ENCODE measurements around the gene ZNF853.
A peak's percentile ranks its signal among the peaks of the same experiment; 100 is the strongest.
"Not testable (repeated sequence)": the region's sequence is repeated elsewhere in the genome, so short reads cannot be mapped to it uniquely, and the experiment has no call there.

Gene ZNF853

GRCh38 chr7:6585746-6586432 lies 29.5 kb upstream of the ZNF853 start:
- not testable (repeated sequence) for H3K27me3 ChIP-seq (ENCODE audit: control insufficient read depth, insufficient read depth, low read length); H3K9ac ChIP-seq (ENCODE audit: low read length); H3K4me3 ChIP-seq (ENCODE audit: low read length); H3K27ac ChIP-seq (ENCODE audit: low read depth, low read length); H3K4me1 ChIP-seq (ENCODE audit: control insufficient read depth, insufficient read depth, low read length)
- H3K36me3 ChIP-seq (ENCODE audit: control insufficient read depth, insufficient read depth, low read length) = peaks cover 17% of the 10 kb centered on the region

DNA sequence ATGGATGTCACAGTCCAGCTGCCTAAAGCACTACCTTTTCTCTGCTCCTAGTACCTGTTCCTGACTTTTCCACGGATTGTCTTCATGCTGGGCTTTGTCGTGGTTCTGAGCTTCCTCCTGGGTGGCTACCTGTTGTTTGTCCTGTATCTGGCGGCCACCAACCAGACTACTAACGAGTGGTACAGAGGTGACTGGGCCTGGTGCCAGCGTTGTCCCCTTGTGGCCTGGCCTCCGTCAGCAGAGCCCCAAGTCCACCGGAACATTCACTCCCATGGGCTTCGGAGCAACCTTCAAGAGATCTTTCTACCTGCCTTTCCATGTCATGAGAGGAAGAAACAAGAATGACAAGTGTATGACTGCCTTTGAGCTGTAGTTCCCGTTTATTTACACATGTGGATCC lies 26.8 kb upstream of the ZNF853 start:
- no peak overlapping the region for H3K4me3 ChIP-seq (ENCODE audit: low read length)
- peaks cover 7% of the 10 kb centered on the region for H3K4me1 ChIP-seq (ENCODE audit: control insufficient read depth, insufficient read depth, low read length)
- H3K36me3 ChIP-seq (ENCODE audit: control insufficient read depth, insufficient read depth, low read length) = peaks cover 12% of the 10 kb centered on the region
- no peak overlapping the region for H3K27ac ChIP-seq (ENCODE audit: low read depth, low read length)
- no peaks in the 10 kb centered on the region for H3K27me3 ChIP-seq (ENCODE audit: control insufficient read depth, insufficient read depth, low read length)
- no peak overlapping the region for H3K9ac ChIP-seq (ENCODE audit: low read length)

- H3K27me3 ChIP-seq (ENCODE audit: control insufficient read depth, insufficient read depth, low read length) = no peaks in the 10 kb centered on the region
- no peak overlapping the region for H3K9ac ChIP-seq (ENCODE audit: low read length)
- peaks cover 16% of the 10 kb centered on the region for H3K36me3 ChIP-seq (ENCODE audit: control insufficient read depth, insufficient read depth, low read length)
- H3K27ac ChIP-seq (ENCODE audit: low read depth, low read length) = peak overlapping the region; percentile 32
- peaks cover 7% of the 10 kb centered on the region for H3K4me1 ChIP-seq (ENCODE audit: control insufficient read depth, insufficient read depth, low read length)
- H3K4me3 ChIP-seq (ENCODE audit: low read length) = peak overlapping the region; percentile 59
Observed at GRCh38 chr7:6589151-6589828, 26.1 kb upstream of the ZNF853 start.

GRCh38 chr7:6589829-6590644 lies 25.4 kb upstream of the ZNF853 start, which contains the start of gene INTS15:
Gene INTS15, plus strand, starts transcription at chr7:6590021. Its CDS starts 263 bp downstream, at chr7:6590284.
- H3K36me3 ChIP-seq (ENCODE audit: control insufficient read depth, insufficient read depth, low read length) = peaks cover 14% of the 10 kb centered on the region
- peak within 1 kb of the TSS; percentile 72 for H3K27ac ChIP-seq (ENCODE audit: low read depth, low read length)
- H3K4me3 ChIP-seq (ENCODE audit: low read length) = peak within 1 kb of the TSS; percentile 98
- H3K9ac ChIP-seq (ENCODE audit: low read length) = peak within 1 kb of the TSS; percentile 49
- H3K4me1 ChIP-seq (ENCODE audit: control insufficient read depth, insufficient read depth, low read length) = peaks cover 7% of the 10 kb centered on the region
- H3K27me3 ChIP-seq (ENCODE audit: control insufficient read depth, insufficient read depth, low read length) = no peaks in the 10 kb centered on the region

GRCh38 chr7:6590645-6591110 lies 24.7 kb upstream of the ZNF853 start:
- Histone ChIP-seq H3K4me1 (ENCODE audit: control insufficient read depth, insufficient read depth, low read length) (peaks cover 7% of the 10 kb centered on the region), H3K36me3 (ENCODE audit: control insufficient read depth, insufficient read depth, low read length) (peaks cover 19% of the 10 kb centered on the region), H3K9ac (ENCODE audit: low read length) (peak overlapping the region; percentile 49), H3K27ac (ENCODE audit: low read depth, low read length) (peak overlapping the region; percentile 72), H3K27me3 (ENCODE audit: control insufficient read depth, insufficient read depth, low read length) (no peaks in the 10 kb centered on the region), H3K4me3 (ENCODE audit: low read length) (peak overlapping the region; percentile 98)

DNA sequence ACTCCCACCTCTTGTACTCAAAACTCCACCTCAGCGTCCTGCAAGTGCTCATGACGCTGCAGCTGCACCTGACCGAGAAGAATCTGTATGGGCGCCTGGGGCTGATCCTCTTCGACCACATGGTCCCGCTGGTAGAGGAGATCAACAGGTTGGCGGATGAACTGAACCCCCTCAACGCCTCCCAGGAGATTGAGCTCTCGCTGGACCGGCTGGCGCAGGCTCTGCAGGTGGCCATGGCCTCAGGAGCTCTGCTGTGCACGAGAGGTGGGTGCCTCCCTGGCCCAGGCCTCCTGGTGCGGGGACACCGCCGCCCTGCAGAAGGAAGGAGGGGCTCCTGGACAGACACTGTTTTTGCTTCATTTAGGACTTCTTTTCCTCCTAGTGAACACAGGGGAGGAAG lies 15.3 kb upstream of the ZNF853 start:
- Histone ChIP-seq H3K4me1 (ENCODE audit: control insufficient read depth, insufficient read depth, low read length) (no peaks in the 10 kb centered on the region), H3K9ac (ENCODE audit: low read length) (no peak overlapping the region), H3K27ac (ENCODE audit: low read depth, low read length) (no peak overlapping the region), H3K27me3 (ENCODE audit: control insufficient read depth, insufficient read depth, low read length) (no peaks in the 10 kb centered on the region), H3K4me3 (ENCODE audit: low read length) (no peak overlapping the region), H3K36me3 (ENCODE audit: control insufficient read depth, insufficient read depth, low read length) (peaks cover 39% of the 10 kb centered on the region)

GRCh38 chr7:6604458-6604857 lies 11.0 kb upstream of the ZNF853 start:
- H3K27me3 ChIP-seq (ENCODE audit: control insufficient read depth, insufficient read depth, low read length) = no peaks in the 10 kb centered on the region
- H3K27ac ChIP-seq (ENCODE audit: low read depth, low read length) = no peak overlapping the region
- peaks cover 17% of the 10 kb centered on the region for H3K36me3 ChIP-seq (ENCODE audit: control insufficient read depth, insufficient read depth, low read length)
- H3K4me1 ChIP-seq (ENCODE audit: control insufficient read depth, insufficient read depth, low read length) = no peaks in the 10 kb centered on the region
- H3K4me3 ChIP-seq (ENCODE audit: low read length) = no peak overlapping the region
- H3K9ac ChIP-seq (ENCODE audit: low read length) = no peak overlapping the region

DNA sequence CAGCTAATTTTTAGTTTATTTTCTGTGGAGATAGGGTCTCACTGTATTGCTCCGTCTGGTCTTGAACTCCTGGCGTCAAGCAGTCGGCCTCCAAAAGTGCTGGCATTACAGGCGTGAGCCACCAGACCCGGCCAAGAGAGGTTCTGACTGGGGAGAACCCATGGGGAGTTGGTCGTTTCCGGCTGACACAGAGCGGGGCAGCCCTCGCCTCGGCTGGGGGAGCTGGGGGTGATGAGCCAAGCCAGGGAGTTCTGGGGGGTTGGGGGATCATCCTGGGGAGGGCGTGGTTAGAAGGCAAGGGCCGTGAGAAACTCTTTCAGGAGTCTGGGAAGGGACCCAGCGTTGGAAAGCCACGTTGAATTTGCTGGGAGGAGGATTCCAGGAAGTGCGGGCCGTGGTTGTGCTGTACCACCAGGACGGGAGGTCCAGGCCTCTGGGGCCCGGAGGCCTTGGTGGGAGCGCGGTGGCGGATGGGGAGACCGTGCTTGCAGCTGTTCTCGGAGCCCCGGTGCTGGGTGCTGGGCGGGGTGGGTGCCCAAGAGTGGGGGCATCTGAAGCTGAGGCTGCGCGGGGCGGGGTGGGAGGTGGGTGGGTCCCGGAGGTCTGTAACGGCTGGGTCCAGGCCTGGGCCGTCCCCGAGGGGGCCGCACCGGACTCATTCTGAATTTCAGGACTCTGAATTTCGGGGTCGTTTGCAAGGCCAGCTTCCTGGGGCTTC lies 8.4 kb upstream of the ZNF853 start:
- Histone ChIP-seq H3K4me1 (ENCODE audit: control insufficient read depth, insufficient read depth, low read length) (no peaks in the 10 kb centered on the region), H3K36me3 (ENCODE audit: control insufficient read depth, insufficient read depth, low read length) (peaks cover 8% of the 10 kb centered on the region)

GRCh38 chr7:6607651-6608051 lies 7.8 kb upstream of the ZNF853 start:
- no peaks in the 10 kb centered on the region for H3K4me1 ChIP-seq (ENCODE audit: control insufficient read depth, insufficient read depth, low read length)
- H3K27me3 ChIP-seq (ENCODE audit: control insufficient read depth, insufficient read depth, low read length) = no peaks in the 10 kb centered on the region
- H3K27ac ChIP-seq (ENCODE audit: low read depth, low read length) = no peak overlapping the region
- peaks cover 4% of the 10 kb centered on the region for H3K36me3 ChIP-seq (ENCODE audit: control insufficient read depth, insufficient read depth, low read length)
- H3K4me3 ChIP-seq (ENCODE audit: low read length) = no peak overlapping the region
- no peak overlapping the region for H3K9ac ChIP-seq (ENCODE audit: low read length)

More for the DNA sequence above, 8.4 kb upstream of the ZNF853 start:
- H3K27me3 ChIP-seq (ENCODE audit: control insufficient read depth, insufficient read depth, low read length) = no peaks in the 10 kb centered on the region
- no peak overlapping the region for H3K4me3 ChIP-seq (ENCODE audit: low read length)
- no peak overlapping the region for H3K27ac ChIP-seq (ENCODE audit: low read depth, low read length)
- no peak overlapping the region for H3K9ac ChIP-seq (ENCODE audit: low read length)

GRCh38 chr7:6608081-6608480 lies 7.3 kb upstream of the ZNF853 start:
- H3K4me1 ChIP-seq (ENCODE audit: control insufficient read depth, insufficient read depth, low read length) = no peaks in the 10 kb centered on the region

DNA sequence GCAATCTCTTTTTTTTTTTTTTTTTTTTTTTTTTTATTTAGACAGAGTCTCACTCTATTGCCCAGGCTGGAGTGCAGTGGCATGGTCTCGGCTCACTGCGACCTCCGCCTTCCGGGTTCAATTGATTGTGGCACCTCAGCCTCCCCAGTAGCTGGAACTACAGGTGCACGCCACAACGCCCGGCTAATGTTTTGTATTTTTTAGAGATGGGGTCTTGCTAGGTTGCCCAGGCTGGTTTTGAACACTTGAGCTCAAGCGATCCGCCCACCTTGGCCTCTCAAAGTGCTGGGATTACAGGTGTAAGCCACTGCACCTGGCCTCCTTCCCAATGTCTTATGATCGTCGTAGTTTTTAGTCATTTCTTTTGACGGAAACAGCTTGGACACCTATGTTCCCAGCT lies 6.6 kb upstream of the ZNF853 start:
- Histone ChIP-seq H3K36me3 (ENCODE audit: control insufficient read depth, insufficient read depth, low read length) (peaks cover 4% of the 10 kb centered on the region), H3K4me1 (ENCODE audit: control insufficient read depth, insufficient read depth, low read length) (no peaks in the 10 kb centered on the region), H3K4me3 (ENCODE audit: low read length) (no peak overlapping the region), H3K27ac (ENCODE audit: low read depth, low read length) (no peak overlapping the region), H3K27me3 (ENCODE audit: control insufficient read depth, insufficient read depth, low read length) (no peaks in the 10 kb centered on the region), H3K9ac (ENCODE audit: low read length) (no peak overlapping the region)

More at GRCh38 chr7:6608081-6608480, 7.3 kb upstream of the ZNF853 start:
- H3K9ac ChIP-seq (ENCODE audit: low read length) = no peak overlapping the region
- H3K27ac ChIP-seq (ENCODE audit: low read depth, low read length) = no peak overlapping the region
- H3K27me3 ChIP-seq (ENCODE audit: control insufficient read depth, insufficient read depth, low read length) = no peaks in the 10 kb centered on the region
- no peak overlapping the region for H3K4me3 ChIP-seq (ENCODE audit: low read length)
- peaks cover 4% of the 10 kb centered on the region for H3K36me3 ChIP-seq (ENCODE audit: control insufficient read depth, insufficient read depth, low read length)

DNA sequence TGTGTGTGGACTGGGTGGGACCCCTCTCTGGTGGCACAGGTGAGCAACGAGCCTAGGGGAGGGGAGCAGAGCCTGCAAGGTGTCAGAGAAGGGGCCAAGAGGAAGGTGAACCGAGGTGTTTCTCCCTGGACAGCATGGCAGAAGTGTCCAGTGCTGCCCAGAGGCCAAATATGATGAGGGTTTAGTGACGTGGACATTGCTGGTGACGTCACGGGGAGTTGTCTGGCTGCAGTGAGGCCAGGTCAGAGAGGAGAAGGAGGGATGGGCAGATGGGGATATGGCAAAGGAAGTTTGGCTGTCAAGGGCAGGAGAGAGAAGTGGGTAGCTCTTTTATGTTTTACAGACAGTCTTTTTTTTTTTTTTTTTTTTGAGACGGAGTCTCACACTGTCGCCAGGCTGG lies 2.6 kb upstream of the ZNF853 start:
- Histone ChIP-seq H3K4me3 (ENCODE audit: low read length) (no peak overlapping the region), H3K36me3 (ENCODE audit: control insufficient read depth, insufficient read depth, low read length) (no peaks in the 10 kb centered on the region), H3K27me3 (ENCODE audit: control insufficient read depth, insufficient read depth, low read length) (no peaks in the 10 kb centered on the region), H3K9ac (ENCODE audit: low read length) (no peak overlapping the region), H3K4me1 (ENCODE audit: control insufficient read depth, insufficient read depth, low read length) (peaks cover 3% of the 10 kb centered on the region), H3K27ac (ENCODE audit: low read depth, low read length) (no peak overlapping the region)

Measured in rectal smooth muscle tissue (tissue), 1 donor.